ENCODE data around the gene ARIH2. TPM values are rescaled to one million over a fixed set of nuclear protein-coding genes. Genes with fewer than 3 reads are reported as not detected.

Gene ARIH2
- total RNA-seq, 1 experiment from 2014 or later = 122 TPM

DNA sequence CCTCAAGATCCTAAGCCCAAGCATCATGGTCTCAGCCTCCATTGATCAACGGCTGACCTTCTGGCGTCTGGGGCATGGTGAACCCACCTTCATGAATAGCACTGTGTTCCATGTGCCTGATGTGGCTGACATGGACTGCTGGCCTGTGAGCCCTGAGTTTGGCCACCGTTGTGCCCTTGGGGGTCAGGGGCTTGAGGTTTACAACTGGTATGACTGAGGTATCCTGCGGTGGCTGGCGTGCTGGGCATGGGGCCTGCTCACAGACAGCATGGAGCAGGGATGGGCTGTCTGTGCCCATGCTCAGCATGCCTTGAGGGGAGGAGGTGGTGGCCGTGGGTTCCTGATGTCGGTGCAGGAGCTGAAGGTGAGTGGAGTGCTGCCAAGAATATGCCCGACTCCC, 96.4 kb downstream of the ARIH2 start:
- peaks cover 7% of the 10 kb centered on the region for H3K23me2 ChIP-seq (ENCODE audit: insufficient read length, low read depth, low read length, poor library complexity, severe bottlenecking)
- no peak overlapping the region for H4K8ac ChIP-seq (replicated peaks; ENCODE audit: insufficient read length, low read depth, low read length)
- no peaks in the 10 kb centered on the region for H3K9me3 ChIP-seq (ENCODE audit: control insufficient read depth, low read depth, low read length)
- no peak overlapping the region for H3K56ac ChIP-seq (ENCODE audit: insufficient read length, low read depth, low read length)
- H3K9me3 Mint-ChIP-seq = no peaks in the 10 kb centered on the region
- no peak overlapping the region for H3K4me2 ChIP-seq (ENCODE audit: insufficient read depth, insufficient read length, low read length)
- no peak overlapping the region for H2BK12ac ChIP-seq (ENCODE audit: insufficient read length, low read depth, low read length)
- H3K27ac ChIP-seq (ENCODE audit: insufficient read length, low read depth, low read length) = no peak overlapping the region
- H3K27ac Mint-ChIP-seq = peak overlapping the region in 1 of 3 experiments; percentile 79; a peak in 1 of 7 replicates
- H3K18ac ChIP-seq (ENCODE audit: insufficient read length, low read depth, low read length) = no peak overlapping the region
- no peak overlapping the region for H3K23ac ChIP-seq (ENCODE audit: insufficient read length, low read depth, low read length)
- H2BK120ac ChIP-seq (ENCODE audit: low read depth, low read length, poor library complexity, severe bottlenecking) = no peak overlapping the region
- H3K4me1 ChIP-seq (ENCODE audit: insufficient read depth, low read length) = no peaks in the 10 kb centered on the region
- DNase-seq = no peak
- H3K9ac ChIP-seq (ENCODE audit: extremely low read depth, insufficient read length, low read length) = no peak overlapping the region
- no peaks in the 10 kb centered on the region for H3K79me1 ChIP-seq (ENCODE audit: insufficient read depth, low read depth, low read length, poor library complexity, severe bottlenecking)
- WGBS (ENCODE audit: extremely low coverage, insufficient read length, low lambda C conversion rate) = no CpG with 5 or more reads among the region's 8 CpGs
- H2AFZ ChIP-seq (ENCODE audit: low read length) = no peak overlapping the region
- H4K20me1 ChIP-seq (ENCODE audit: control insufficient read depth, insufficient read depth, insufficient read length) = peaks cover 1% of the 10 kb centered on the region
- no peak overlapping the region for H2AK5ac ChIP-seq (ENCODE audit: insufficient read length, low read length)
- no peak overlapping the region for H3T11ph ChIP-seq (ENCODE audit: low read length)
- no peak overlapping the region for H3K14ac ChIP-seq (ENCODE audit: insufficient read depth, low read length)
- H2BK20ac ChIP-seq (ENCODE audit: low read depth, low read length, poor library complexity, severe bottlenecking) = no peak overlapping the region
- TF ChIP-seq, protein P1, sequence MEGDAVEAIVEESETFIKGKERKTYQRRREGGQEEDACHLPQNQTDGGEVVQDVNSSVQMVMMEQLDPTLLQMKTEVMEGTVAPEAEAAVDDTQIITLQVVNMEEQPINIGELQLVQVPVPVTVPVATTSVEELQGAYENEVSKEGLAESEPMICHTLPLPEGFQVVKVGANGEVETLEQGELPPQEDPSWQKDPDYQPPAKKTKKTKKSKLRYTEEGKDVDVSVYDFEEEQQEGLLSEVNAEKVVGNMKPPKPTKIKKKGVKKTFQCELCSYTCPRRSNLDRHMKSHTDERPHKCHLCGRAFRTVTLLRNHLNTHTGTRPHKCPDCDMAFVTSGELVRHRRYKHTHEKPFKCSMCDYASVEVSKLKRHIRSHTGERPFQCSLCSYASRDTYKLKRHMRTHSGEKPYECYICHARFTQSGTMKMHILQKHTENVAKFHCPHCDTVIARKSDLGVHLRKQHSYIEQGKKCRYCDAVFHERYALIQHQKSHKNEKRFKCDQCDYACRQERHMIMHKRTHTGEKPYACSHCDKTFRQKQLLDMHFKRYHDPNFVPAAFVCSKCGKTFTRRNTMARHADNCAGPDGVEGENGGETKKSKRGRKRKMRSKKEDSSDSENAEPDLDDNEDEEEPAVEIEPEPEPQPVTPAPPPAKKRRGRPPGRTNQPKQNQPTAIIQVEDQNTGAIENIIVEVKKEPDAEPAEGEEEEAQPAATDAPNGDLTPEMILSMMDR (conservative IDR thresholded peaks at IDR 0.05) = no peak
- H3K4ac ChIP-seq (ENCODE audit: low read depth, low read length) = no peak overlapping the region
- H3K4me3 Mint-ChIP-seq = no peak overlapping the region; a peak in 1 of 5 replicates
- H4K91ac ChIP-seq (ENCODE audit: insufficient read length, low read depth, low read length) = no peak overlapping the region
- H4K5ac ChIP-seq (ENCODE audit: insufficient read length, low read depth, low read length) = no peak overlapping the region
- H2BK15ac ChIP-seq (ENCODE audit: low read depth, low read length) = no peak overlapping the region
- H3K4me1 Mint-ChIP-seq = peaks cover 14 to 17% of the 10 kb centered on the region in 2 experiments
- no peak overlapping the region for H2BK5ac ChIP-seq (ENCODE audit: insufficient read length, low read length)
- H3K27me3 ChIP-seq (ENCODE audit: insufficient read depth, low read length) = no peaks in the 10 kb centered on the region
- H3K79me2 ChIP-seq (ENCODE audit: insufficient read depth, low read length) = no peaks in the 10 kb centered on the region; the same call in 1 of the 2 replicates
- peaks cover 25 to 59% (median 50%) of the 10 kb centered on the region in 3 experiments for H3K36me3 Mint-ChIP-seq (ENCODE audit: insufficient read depth in 1 of 3, low read depth in 3 of 3)
- no peaks in the 10 kb centered on the region for H3K27me3 Mint-ChIP-seq (ENCODE audit: low read depth)
